ENCODE results near the gene SPATA31E1. TPM values are rescaled to one million over a fixed set of nuclear protein-coding genes. Genes with fewer than 3 reads are reported as not detected.
"Not testable (repeated sequence)": the region's sequence is repeated elsewhere in the genome, so short reads cannot be mapped to it uniquely, and the experiment has no call there.

The SPATA31E1 gene
- total RNA-seq, 2 experiments from 2014 or later, result not detected

DNA sequence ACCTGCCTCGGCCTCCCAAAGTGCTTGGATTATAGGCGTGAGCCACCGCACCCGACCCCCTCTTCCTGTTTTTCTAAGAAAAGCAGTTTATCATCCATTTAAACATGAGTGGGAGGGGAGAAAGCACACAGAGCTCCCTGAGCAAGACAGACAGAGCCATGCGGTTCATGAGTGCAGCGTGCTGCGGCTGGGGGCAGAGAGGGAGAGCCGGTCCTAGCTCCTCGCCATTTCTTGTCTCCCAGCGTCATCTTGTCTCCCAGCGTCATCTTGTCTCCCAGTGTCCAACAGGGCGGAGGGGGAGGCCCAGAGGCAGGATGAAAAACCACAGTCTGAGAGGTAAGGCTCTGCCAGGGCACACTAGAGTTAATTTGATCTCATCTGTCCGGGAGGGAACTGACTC, 36.3 kb downstream of the SPATA31E1 start:
- H3K4me3 Mint-ChIP-seq; H3K27me3 Mint-ChIP-seq (ENCODE audit: low read depth); H3K9me3 Mint-ChIP-seq; H3K4me1 Mint-ChIP-seq (ENCODE audit: low read depth); H3K36me3 Mint-ChIP-seq (ENCODE audit: low read depth); CTCF ChIA-PET; intact Hi-C loops (cut with micrococcal nuclease); DNase-seq; H3K27ac Mint-ChIP-seq: not testable (repeated sequence)

DNA sequence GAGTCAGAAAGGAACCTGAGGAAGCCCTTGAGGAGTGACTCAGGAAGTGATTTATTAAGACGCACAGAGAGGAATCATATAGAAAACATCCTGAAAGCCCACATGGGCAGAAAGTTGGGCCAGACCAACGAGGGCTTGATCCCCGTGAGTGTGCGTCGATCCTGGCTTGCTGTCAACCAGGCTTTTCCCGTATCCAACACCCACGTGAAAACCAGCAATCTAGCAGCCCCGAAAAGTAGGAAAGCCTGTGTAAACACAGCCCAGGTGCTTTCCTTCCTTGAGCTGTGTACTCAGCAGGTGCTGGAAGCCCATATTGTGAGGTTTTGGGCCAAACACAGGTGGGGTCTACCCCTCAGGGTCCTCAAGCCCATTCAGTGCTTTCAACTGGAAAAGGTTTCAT, 38.9 kb downstream of the SPATA31E1 start:
- H3K4me3 Mint-ChIP-seq; H3K36me3 Mint-ChIP-seq (ENCODE audit: low read depth); H3K27me3 Mint-ChIP-seq (ENCODE audit: low read depth); intact Hi-C loops (cut with micrococcal nuclease); DNase-seq; CTCF ChIA-PET; H3K9me3 Mint-ChIP-seq; H3K4me1 Mint-ChIP-seq (ENCODE audit: low read depth); H3K27ac Mint-ChIP-seq: not testable (repeated sequence)

DNA sequence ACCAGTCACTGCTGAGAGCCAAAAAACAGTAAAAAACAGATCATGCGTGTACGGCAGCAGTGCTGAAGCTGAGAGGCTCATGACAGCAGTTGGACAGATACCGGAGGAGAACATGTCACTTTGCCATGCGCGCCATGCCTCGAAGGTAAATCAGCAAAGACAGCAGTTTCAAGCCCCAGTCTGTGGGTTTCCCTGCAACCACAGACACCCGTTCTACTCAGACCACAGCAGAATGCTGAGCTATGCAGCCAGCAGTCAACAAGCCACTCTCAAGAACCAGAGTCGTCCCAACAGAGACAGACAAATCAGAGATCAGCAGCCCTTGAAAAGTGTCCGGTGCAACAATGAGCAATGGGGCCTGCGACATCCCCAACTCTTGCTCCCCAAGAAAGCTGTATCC, 40.3 kb downstream of the SPATA31E1 start:
- DNase-seq, result peak; percentile 12
- H3K27ac Mint-ChIP-seq; CTCF ChIA-PET; H3K27me3 Mint-ChIP-seq (ENCODE audit: low read depth); H3K9me3 Mint-ChIP-seq; H3K36me3 Mint-ChIP-seq (ENCODE audit: low read depth); H3K4me3 Mint-ChIP-seq; intact Hi-C loops (cut with micrococcal nuclease); H3K4me1 Mint-ChIP-seq (ENCODE audit: low read depth): not testable (repeated sequence)

DNA sequence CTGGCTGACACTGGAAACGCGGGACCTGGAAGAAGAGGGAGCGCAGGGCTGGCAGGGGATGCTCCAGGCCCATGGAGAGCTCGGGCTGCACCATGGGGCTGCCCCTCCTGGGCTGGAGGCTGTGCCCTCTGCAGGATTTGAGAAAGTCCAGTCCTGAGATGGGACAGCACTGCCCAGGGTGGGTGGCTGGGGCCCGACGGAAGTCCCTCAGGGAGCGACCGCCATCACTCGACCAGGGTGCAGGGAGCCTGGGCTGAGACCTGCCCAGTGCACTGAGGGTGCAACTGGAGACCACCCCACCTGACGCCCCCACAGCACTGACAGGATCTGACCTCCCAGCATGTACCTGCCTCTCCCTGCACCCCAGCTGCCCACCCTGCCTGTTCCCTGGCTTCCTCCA, 42.2 kb downstream of the SPATA31E1 start:
- H3K4me1 Mint-ChIP-seq (ENCODE audit: low read depth); H3K27ac Mint-ChIP-seq; intact Hi-C loops (cut with micrococcal nuclease); H3K36me3 Mint-ChIP-seq (ENCODE audit: low read depth); CTCF ChIA-PET; H3K4me3 Mint-ChIP-seq; DNase-seq; H3K27me3 Mint-ChIP-seq (ENCODE audit: low read depth); H3K9me3 Mint-ChIP-seq: not testable (repeated sequence)

DNA sequence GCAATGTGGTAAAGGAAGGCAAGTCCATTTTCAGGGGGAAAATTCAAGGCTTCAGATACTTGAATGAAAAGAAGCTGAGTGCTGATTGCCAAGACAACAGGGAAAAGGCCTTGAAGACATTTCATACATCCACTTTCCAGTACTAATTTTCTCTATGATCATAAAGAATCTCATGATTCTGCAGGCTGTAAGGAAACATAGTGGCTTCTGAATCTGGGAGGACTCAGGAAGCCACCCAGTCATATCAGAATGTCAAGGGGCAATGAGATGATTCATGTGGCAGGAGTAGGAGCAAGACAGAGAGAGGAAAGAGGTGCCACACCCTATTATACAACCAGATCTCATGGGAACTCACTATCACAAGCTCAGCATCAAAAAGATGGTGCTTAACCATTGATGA, 46.5 kb downstream of the SPATA31E1 start:
- H3K27me3 Mint-ChIP-seq (ENCODE audit: low read depth); intact Hi-C loops (cut with micrococcal nuclease); H3K4me3 Mint-ChIP-seq; DNase-seq; H3K36me3 Mint-ChIP-seq (ENCODE audit: low read depth); CTCF ChIA-PET; H3K27ac Mint-ChIP-seq; H3K4me1 Mint-ChIP-seq (ENCODE audit: low read depth); H3K9me3 Mint-ChIP-seq: not testable (repeated sequence)

DNA sequence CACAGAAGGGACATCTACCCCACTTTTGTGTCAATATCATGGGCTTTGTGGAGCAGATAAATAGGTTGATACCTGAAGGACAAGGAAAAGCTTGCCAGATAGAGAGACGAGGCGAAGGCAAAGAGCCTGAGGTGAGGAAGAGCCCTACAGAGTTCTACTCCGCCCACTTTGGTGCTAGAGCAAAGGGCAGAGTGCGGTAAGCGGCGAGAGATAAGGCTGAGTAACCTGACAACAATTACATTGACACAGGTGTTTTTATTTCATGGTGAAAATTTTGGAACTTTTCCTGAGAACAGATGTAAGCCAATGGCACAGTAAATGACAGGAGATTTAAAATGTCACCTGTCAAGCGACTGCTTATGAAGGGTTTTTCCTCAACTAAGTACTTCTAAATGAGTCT, 51.8 kb downstream of the SPATA31E1 start:
- H3K36me3 Mint-ChIP-seq (ENCODE audit: low read depth); H3K27ac Mint-ChIP-seq; H3K4me3 Mint-ChIP-seq; CTCF ChIA-PET; DNase-seq; intact Hi-C loops (cut with micrococcal nuclease); H3K4me1 Mint-ChIP-seq (ENCODE audit: low read depth); H3K27me3 Mint-ChIP-seq (ENCODE audit: low read depth); H3K9me3 Mint-ChIP-seq: not testable (repeated sequence)

DNA sequence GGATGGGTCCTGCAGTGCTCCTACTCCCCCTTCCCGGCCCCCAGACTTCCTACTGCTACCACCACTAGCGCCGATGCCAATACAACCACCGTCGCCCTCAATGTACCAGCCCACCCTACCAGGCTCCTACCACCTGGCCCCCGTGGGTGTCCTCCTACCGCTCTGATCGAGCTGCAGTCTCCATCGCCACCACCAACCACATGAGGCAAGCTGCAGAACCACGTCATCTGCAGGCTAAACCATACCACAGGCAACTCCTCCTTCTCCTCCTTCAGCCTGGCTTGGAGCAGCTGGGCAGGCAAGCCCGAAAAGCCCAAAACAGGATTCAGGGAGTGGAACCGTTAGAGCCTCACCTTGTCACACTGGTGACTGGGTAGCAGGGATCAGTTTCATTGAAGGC, 54.7 kb downstream of the SPATA31E1 start:
- H3K27me3 Mint-ChIP-seq (ENCODE audit: low read depth); H3K4me3 Mint-ChIP-seq; DNase-seq; H3K36me3 Mint-ChIP-seq (ENCODE audit: low read depth); CTCF ChIA-PET; H3K27ac Mint-ChIP-seq; H3K4me1 Mint-ChIP-seq (ENCODE audit: low read depth); H3K9me3 Mint-ChIP-seq; intact Hi-C loops (cut with micrococcal nuclease): not testable (repeated sequence)

DNA sequence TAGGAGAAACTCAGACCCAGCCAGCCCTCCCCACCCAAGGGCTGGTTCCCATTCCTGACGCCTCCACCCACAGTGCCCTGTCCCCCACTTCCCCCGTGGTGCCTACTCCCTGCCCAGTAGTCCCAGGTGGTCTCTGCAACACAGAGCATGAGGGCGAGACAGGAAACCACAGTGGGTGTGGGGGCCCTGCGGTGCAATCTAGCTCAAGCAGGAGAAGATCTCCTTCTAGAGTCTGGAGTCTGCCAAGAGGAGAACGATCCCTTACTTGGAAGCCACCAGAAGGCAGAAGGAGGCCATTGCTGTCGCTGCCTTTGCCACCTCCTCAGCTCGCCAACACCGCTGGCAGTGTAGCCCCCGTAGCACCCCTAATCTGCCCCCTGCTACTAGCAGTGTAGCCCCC, 55.2 kb downstream of the SPATA31E1 start:
- DNase-seq; CTCF ChIA-PET; H3K9me3 Mint-ChIP-seq; intact Hi-C loops (cut with micrococcal nuclease); H3K4me1 Mint-ChIP-seq (ENCODE audit: low read depth); H3K27me3 Mint-ChIP-seq (ENCODE audit: low read depth); H3K36me3 Mint-ChIP-seq (ENCODE audit: low read depth); H3K27ac Mint-ChIP-seq; H3K4me3 Mint-ChIP-seq: not testable (repeated sequence)

DNA sequence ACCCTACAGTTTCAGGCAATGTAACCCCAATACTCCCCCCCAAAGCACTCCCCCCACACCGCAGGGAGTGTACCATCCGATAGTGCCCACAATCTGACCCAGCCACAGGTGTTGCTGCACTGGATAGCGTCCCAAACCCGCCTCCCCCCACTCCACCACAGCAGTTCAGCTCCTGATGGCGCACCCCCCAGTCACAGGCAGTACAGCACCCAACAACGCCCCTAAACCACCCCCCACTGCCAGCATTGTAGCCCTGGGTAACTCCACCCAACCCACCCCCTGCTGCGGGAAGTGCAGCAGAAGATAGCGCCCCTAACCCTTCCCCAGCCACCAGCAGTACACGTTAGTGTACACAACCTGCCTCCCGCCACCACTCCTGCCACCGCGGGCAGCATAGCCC, 55.7 kb downstream of the SPATA31E1 start:
- H3K27ac Mint-ChIP-seq; H3K4me3 Mint-ChIP-seq; intact Hi-C loops (cut with micrococcal nuclease); H3K4me1 Mint-ChIP-seq (ENCODE audit: low read depth); CTCF ChIA-PET; H3K27me3 Mint-ChIP-seq (ENCODE audit: low read depth); H3K9me3 Mint-ChIP-seq; H3K36me3 Mint-ChIP-seq (ENCODE audit: low read depth); DNase-seq: not testable (repeated sequence)

Other genes starting within 250 kb of the SPATA31E1 start
- under 1 TPM; 0.81 to 0.86 TPM for gene CTSL, start 156.8 kb upstream of the SPATA31E1 start, total RNA-seq
- not detected for gene SPATA31C1, start 35.1 kb downstream of the SPATA31E1 start, total RNA-seq
- gene CDK20, start 91.7 kb downstream of the SPATA31E1 start, total RNA-seq, result 1 to 10 TPM; 3.3 to 3.8 TPM